Smooth muscle cell of the umbilical artery (primary cell): ENCODE data around the gene CORO6. TPM values are rescaled to one million over a fixed set of nuclear protein-coding genes. Genes with fewer than 3 reads are reported as not detected.

Experiments used
- total RNA-seq: library from RNA; depleted of rRNA; stranded (reverse); fragments of >200 nt; gene quantifications from 2 replicates; pipeline ENCODE4 v1.2.3, GENCODE V29; 2014

CORO6 gene
- total RNA-seq: 3.3 and 5.0 TPM in 2 replicates

DNA sequence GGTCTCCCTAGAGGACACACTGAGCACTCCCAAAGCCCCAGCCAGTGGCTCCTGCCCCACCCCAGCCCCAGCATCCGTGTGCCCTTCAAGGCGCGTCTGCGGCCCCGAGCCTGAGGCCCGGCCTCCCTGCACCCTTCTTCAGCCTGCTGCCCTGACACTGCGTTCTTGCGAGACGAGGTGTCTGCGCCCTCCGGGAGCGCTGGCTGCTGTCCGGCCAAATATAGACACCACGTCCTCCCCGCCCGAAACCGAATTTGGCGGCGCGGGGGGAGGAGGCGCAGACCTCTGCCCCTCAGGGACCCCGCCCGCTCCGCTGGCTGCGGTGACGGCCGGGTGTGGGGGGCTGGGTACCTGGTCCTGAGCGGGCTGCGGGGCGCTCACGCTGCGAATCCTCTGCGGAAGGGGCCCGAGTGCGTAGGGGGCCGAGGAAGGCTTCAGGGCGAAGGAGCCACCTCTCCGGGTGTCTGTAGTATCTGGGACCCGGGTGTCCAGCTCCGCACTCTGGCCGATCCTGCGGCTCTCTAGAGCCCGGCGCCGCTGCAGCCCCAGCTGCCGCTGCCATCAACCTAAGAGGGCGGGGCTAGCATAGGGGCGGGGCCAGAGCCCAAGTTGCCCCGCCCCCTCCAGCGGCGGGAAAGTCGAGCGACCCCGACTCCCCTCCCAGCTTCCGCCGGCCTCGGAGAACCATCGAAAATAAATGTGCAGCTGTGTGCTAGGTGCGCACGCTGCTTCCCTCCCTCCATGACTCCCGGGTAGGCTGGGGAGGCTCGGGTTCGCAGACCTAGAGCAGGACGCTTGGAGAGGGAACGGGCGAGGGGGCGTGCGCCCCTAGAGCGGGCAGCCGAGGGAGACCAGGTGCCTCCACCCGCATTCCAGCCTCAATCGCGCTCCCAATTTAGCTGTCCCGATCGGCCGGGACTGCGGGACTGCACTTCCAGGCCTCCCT is at the start of gene CORO6:
CORO6 (minus strand) TSS at position 576 of the 946 bp plus-strand sequence. CDS start 1,491 bp downstream, outside the sequence.

DNA sequence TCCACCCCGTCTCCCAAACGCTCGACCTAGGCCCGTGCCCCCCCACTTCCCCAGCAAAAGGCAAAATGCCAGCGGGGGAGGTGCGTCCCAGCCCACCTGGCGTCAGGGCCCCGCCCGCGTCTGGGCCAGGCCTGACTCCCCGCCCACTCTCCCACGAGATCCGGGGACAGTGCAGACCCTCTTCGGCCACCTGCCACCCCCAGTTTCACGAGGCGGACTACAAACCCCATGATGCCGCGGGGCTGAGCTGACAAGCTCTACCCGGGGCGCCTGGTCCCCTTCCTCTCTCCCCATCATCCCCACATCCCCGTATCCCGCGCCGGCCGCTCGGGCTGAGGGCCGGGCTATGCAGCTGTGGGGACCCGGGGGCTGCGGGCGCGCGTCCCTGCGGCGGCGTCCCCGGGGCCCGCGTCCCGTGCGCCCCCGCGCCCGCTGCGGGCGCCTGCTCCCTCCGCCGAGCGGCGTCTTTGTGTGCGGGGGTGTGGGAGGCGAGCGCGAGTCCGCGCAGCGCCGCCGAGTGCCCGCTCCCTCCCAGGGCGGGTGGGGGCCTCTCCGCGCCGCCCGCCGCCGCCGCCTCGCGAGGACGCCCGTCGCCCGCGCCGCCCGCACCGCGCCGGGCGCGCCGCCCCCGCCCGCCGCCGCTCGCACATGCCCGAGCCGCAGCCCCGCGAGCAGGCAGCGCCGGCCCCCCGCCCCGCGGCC is 29.7 kb downstream of the CORO6 start, which contains the start of gene ANKRD13B:
ANKRD13B (plus strand) TSS at position 283 of the 702 bp plus-strand sequence. CDS start 490 bp downstream, outside the sequence.

DNA sequence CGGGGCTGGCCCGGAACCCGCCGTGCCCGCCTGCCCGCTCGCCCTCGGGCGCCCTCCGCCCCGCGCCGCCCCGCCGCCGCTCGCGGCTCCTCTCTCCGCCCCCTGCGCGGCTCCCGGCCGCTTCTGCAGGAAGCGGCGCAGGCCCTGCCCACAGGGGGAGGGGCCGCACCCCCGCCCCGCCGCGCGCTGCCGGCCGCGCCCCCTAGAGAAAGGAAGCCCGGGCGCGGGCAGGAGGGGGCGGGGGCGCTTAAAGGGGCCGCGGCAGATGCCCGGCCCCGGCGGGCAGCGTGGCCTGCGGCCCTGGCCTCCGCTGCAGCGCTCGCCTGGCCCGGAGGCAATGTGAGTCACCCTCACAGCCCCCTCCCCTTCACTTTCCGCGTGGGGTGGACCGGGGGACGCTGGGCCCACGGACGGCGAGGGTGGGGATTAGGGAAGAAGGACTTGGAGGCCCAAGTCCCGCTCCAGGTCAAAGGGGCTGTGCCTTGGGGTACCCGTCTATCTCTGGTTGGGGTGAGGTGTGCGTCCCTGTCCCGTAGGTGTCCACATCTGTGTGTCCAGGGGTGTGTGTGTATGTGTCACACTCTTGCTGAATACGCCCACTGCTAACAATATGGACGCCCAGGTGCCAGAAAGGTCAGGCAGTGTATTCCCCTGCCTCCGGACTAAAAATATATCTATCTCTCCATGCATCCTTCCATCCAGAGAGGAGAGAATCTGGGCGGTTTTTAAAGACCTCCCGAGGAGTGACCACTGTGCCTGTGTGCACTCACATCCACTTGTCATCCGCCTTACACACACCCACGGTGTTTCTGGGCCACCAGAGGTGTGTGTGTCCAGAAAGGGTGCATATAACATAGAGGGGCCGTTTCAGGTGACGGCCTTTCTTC is 32.9 kb downstream of the CORO6 start, which contains the start of gene GIT1:
GIT1 (minus strand) TSS at position 125 of the 887 bp plus-strand sequence. CDS start 270 bp downstream, outside the sequence.

DNA sequence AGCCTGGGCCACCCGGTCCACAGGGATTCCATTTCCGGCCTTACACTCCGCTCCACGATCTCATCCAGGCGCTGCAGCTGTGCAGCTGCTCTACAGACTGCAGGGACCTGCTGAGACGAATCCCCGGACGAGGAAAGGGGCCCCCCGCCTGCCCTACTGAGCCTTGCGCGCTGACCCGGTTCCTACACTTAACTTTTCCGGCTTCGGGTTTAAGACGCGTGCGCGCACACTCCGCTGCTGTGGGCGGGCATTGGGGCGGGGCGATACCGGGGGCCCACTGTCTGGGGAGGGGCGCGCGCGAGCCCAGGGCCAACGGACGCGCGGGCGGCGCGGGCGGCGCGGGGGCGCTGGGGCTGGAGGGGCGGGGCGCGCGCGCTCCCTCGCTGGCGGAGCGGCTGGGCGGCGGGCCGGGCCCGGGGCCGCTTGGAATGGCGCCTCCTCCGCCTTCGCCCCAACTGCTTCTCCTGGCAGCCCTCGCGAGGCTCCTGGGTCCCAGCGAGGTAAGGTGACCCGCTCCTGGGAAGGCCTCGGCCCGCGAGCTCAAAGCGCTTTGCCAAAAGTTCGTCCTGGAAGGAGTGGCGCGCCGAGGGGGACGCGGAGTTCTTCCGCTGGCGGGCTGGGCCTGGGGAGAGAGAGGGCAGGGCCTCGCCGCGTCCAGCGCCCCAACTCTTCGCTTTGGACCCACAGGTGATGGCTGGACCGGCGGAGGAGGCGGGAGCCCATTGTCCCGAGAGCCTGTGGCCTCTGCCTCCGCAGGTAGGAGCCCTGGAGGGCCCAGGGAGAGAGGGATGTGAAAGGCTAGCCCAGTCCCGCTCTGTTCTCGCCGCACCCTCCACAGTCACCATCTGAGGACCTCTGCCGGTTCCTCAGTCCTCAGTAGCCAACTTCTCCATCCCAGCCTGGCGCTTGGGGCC is 54.1 kb downstream of the CORO6 start, which contains the start of gene TP53I13:
TP53I13 (plus strand) TSS at position 371 of the 914 bp plus-strand sequence; CDS start at position 429, 58 bp downstream.

DNA sequence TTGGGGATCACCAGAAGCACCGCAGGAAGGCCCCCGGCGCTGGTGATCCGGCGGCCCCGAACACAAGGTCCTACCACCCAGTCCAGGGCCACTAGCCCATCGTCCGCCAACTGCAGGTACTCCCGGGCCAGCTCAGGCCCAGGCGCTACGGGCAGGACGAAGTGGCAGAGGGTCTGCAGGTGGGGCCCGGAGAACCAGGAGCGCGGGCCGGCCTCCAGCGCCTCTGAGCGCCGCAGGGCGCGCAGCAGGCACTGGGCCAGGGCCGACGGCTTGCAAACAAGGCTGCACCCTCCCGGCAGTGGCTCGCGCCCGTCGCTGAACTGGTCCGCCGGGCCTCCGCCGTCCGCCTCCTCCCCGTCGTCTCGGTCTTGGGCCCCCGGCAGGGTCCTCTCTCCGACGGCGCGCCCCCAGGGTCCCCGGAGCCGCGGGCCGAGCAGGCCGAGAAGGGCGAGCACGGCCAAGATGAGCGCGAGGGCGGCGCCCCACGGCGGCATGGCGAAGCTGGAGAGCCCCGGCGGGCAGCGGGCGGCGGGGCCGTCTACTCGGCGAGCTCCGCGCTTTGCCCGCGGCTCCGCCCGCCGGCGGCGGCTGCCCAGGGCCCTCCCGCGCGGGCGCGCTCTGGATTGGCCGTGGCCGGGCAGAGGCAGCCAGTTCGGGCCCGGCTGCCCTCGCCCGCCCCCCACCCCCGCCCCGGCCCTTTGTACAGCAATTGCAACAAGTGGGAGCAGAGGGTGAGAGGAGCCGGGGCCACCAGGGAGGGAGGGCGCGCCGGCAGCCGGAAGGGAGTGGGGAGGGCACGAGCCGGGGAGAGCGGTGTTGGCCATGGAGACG is 56.0 kb downstream of the CORO6 start, which contains the start of gene ABHD15:
ABHD15 (minus strand) TSS at position 565 of the 831 bp plus-strand sequence; CDS start at position 494, 71 bp downstream.

Other genes with a start within 250 kb of the CORO6 start
- gene TAOK1, start 232.5 kb downstream of the CORO6 start, total RNA-seq: 60.9 and 75.6 TPM in 2 replicates
- gene ABHD15, start 55.9 kb downstream of the CORO6 start, total RNA-seq: 8.0 and 8.8 TPM in 2 replicates
- 61.1 and 72.2 TPM in 2 replicates for gene TP53I13, start 54.2 kb downstream of the CORO6 start, total RNA-seq
- 13.1 and 42.4 TPM in 2 replicates for gene GIT1, start 33.3 kb downstream of the CORO6 start, total RNA-seq
- gene ANKRD13B, start 29.8 kb downstream of the CORO6 start, total RNA-seq: 6.5 and 13.7 TPM in 2 replicates